AG04450 (cell line): ENCODE results near the gene TRIM34. TPM values are rescaled to one million over a fixed set of nuclear protein-coding genes. Genes with fewer than 3 reads are reported as not detected.

Experiments
- CTCF ChIA-PET: fragments of 300-600, 350-600 bp; formaldehyde crosslinking; extraction: SDS; loops from one replicate; lab custom pipeline; 2022; ENCODE audit warnings: antibody characterized with exemption, inconsistent platforms; lab: Charles Lee
- POLR2A ChIA-PET: fragments of 350-600 bp; formaldehyde crosslinking; extraction: SDS; loops from one replicate; lab custom pipeline; 2021; ENCODE audit warnings: antibody characterized with exemption, inconsistent platforms; lab: Yijun Ruan, JAX
- DNase-seq: peaks from one replicate; pipeline ENCODE4 v3.0.0-alpha.2; 2011; ENCODE audit warnings: low read depth, low spot score
- H3K27ac ChIP-seq: one replicate; pipeline ENCODE4 v1.5.1; 2012; ENCODE audit warnings: low read depth, low read length, control low read depth
- H3K27me3 ChIP-seq: one replicate; pipeline ENCODE4 v1.6.0; 2012; ENCODE audit warnings: low read length; ENCODE audit not compliant: control insufficient read depth, insufficient read depth
- H3K4me3 ChIP-seq: 2 replicates; pipeline ENCODE4 v1.5.1; 2011; ENCODE audit warnings: mild to moderate bottlenecking, low read depth, low read length, control low read depth
- H3K9me3 ChIP-seq: 2 replicates; pipeline ENCODE4 v1.5.1; 2012; ENCODE audit warnings: low read length; ENCODE audit not compliant: control insufficient read depth, insufficient read depth
- CTCF ChIP-seq: IDR thresholded peaks from 2 replicates; pipeline ENCODE4 v1.5.1; 2011; ENCODE audit warnings: low read depth, low read length, control low read depth, inconsistent platforms
- polyA minus RNA-seq: library from RNA; depleted of rRNA, polyadenylated mRNA; stranded (reverse); fragments of >200 nt; gene quantifications from 2 replicates; pipeline ENCODE4 v1.2.3, GENCODE V29; 2011; rRNA and poly(A)+ RNA removed
- polyA plus RNA-seq: library from polyadenylated mRNA; depleted of rRNA; stranded (reverse); fragments of >200 nt; gene quantifications from 2 replicates; pipeline ENCODE4 v1.2.3, GENCODE V29; 2011; rRNA removed

The TRIM34 gene, protein sequence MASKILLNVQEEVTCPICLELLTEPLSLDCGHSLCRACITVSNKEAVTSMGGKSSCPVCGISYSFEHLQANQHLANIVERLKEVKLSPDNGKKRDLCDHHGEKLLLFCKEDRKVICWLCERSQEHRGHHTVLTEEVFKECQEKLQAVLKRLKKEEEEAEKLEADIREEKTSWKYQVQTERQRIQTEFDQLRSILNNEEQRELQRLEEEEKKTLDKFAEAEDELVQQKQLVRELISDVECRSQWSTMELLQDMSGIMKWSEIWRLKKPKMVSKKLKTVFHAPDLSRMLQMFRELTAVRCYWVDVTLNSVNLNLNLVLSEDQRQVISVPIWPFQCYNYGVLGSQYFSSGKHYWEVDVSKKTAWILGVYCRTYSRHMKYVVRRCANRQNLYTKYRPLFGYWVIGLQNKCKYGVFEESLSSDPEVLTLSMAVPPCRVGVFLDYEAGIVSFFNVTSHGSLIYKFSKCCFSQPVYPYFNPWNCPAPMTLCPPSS
- polyA plus RNA-seq, result 12.8 and 18.3 TPM in 2 replicates
- polyA minus RNA-seq, result 6.8 and 8.3 TPM in 2 replicates

DNA sequence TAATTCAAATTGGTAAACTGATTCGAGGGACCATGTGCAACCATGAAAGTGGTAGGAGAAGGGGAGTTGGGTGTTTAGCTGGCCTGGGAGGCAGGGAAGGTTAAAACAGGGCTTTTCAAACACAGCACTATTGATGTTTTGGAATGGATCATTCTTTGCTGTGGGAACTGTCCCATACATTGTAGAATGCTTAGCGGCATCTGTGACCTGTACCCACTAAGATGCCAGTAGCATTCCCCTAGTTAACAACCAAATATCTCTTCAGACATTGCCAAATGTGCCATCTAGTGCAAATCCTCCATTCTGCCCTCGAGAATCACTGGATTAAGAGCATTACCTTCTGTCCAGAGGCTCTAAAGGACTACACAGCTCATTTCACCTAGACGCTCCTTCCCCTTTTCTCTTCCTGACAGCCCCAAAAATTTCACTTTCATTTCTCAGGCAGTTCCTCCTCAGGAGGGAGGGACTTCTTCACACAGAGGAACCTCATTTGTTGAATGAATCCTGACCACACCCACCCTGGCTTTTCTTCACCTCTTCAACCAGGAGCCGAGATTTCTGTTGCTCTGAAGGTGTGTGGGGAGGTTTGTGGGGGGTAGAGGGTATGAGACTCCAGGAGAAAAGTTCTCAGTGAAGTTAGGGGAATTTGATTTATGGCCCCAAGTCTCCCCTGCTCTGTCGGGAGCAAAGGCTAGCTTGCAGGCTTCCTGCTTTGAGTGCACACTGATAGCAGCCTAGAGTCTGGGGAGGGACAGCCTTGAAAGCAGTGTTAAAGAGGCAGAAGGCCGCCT lies at the start of gene TRIM34:
TSS of gene TRIM34 (plus strand) at position 513 of the 791 bp plus-strand sequence. CDS start 7,331 bp downstream, outside the sequence.
- Histone ChIP-seq H3K9me3 (no peaks in the 10 kb centered on the region), H3K4me3 (peak within 1 kb of the TSS; percentile 70), H3K27ac (no peak within 1 kb of the TSS), H3K27me3 (no peaks in the 10 kb centered on the region)
- ChIA-PET CTCF (interaction anchor here (1.7 kb wide), 1 partner anchor 59 kb away, joined by 5 read pairs; no protein-coding TSS in a partner anchor), POLR2A (no interaction called here)
- no peak for TF ChIP-seq CTCF
- no peak for DNase-seq

DNA sequence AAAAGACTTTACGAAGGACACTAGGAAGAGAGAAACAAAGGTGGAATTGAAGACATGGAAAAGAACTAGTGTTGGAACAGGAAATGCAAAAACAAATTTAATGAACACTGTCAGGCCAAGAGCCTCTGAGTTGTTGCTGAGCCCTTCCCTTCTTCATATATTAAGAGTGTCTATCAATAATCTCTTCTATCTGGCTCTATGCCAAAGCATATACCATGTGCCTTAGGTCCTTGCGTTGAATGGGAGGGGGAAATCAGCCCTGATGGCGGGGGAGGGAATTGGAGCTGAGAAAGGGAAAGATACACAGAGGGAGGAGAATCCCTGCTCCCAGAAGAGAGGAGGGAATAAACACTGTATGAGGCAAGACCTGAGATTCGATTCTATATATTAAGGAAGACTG lies 49.6 kb upstream of the TRIM34 start:
- Histone ChIP-seq H3K27me3 (peaks cover 7% of the 10 kb centered on the region), H3K9me3 (no peaks in the 10 kb centered on the region), H3K27ac (no peak overlapping the region), H3K4me3 (no peak overlapping the region)
- DNase-seq, result no peak
- CTCF ChIA-PET, result no interaction called here
- TF ChIP-seq CTCF, result no peak
- POLR2A ChIA-PET, result no interaction called here

DNA sequence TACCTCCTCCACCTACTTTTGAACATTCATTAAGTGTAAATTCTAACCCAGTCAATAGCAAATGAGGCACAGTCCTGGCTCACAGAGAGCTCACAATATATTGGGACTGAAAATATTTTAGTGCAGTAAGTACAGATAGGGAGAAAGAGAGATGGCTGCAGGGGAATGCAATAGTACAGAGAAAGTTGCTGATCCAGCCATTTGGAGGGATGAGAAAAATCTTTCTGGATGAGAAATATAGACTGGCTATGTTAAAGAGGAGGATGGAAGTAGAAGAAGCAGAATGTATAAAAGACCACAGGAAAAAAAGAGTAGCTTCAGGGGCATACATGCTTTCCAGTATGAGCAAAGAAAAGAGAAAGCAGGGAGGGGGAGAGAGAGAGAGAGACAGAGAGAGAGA lies 47.7 kb upstream of the TRIM34 start:
- ChIA-PET POLR2A (no interaction called here), CTCF (no interaction called here)
- Histone ChIP-seq H3K9me3 (no peaks in the 10 kb centered on the region), H3K27me3 (peaks cover 7% of the 10 kb centered on the region), H3K27ac (no peak overlapping the region), H3K4me3 (no peak overlapping the region)
- DNase-seq, result no peak
- no peak for TF ChIP-seq CTCF

GRCh38 chr11:5580577-5580976 lies 44.2 kb upstream of the TRIM34 start, which contains the start of gene OR52B6:
OR52B6 (plus strand) TSS chr11:5580877; CDS start chr11:5580877, 0 bp downstream.
- no peak for DNase-seq
- no peak for TF ChIP-seq CTCF
- Histone ChIP-seq H3K9me3 (no peaks in the 10 kb centered on the region), H3K27me3 (peaks cover 7% of the 10 kb centered on the region), H3K27ac (no peak within 1 kb of the TSS), H3K4me3 (no peak within 1 kb of the TSS)
- CTCF ChIA-PET, result no interaction called here
- POLR2A ChIA-PET, result no interaction called here
